Stimulated activated CD4-positive, alpha-beta T cell treated with anti-CD3 and anti-CD28 coated beads, Interleukin-2, amount 100 ng/mL, for 24 hours (primary cell): ENCODE data around the gene OR52K2.
"Not testable (repeated sequence)": the region's sequence is repeated elsewhere in the genome, so short reads cannot be mapped to it uniquely, and the experiment has no call there.

ENCODE experiments used
- DNase-seq, 2 donors: peaks; one replicate each; pipeline ENCODE4 v3.0.0-alpha.2; 2020

Gene OR52K2

DNA sequence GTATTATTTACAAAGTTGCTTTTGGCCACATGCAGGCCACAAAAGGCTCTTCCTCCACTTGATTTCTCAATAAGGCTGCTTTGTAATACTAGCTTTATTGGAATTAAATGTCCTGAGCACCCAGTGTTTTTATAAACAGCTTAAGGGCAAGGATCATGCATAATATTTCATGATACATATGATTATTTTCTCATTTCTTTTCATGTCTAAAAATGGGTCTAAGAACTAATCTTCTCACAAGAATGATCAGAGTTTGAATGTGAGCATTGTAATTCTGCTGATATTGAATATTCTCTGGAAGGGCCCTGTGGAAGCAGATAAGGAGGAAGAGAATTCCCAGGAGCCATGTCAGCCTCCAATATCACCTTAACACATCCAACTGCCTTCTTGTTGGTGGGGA, at the start of gene OR52K2:
OR52K2 (plus strand) TSS at position 301 of the 400 bp plus-strand sequence; CDS start at position 346, 45 bp downstream.
- DNase-seq, result no peak

GRCh38 chr11:4406206-4406605, 42.9 kb upstream of the OR52K2 start:
- DNase-seq, result not testable (repeated sequence)

GRCh38 chr11:4416306-4416705, 32.8 kb upstream of the OR52K2 start:
- no peak for DNase-seq

GRCh38 chr11:4416816-4417215, 32.3 kb upstream of the OR52K2 start:
- no peak for DNase-seq

DNA sequence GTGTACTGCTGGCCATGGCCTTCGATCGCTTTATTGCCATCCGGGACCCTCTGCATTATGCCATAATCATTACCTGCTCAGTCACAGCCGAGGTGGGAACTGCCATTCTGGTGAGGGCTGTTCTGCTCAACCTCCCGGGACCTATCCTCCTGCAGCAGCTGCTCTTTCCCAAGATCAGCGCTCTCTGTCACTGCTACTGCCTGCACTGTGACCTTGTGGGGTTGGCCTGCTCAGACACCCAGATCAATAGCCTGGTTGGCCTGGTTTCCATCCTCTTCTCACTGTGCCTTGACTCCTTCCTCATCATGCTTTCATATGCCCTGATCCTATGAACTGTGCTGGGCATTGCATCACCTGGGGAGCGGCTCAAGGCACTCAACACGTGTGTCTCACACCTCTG, 30.7 kb upstream of the OR52K2 start:
- DNase-seq, result no peak

DNA sequence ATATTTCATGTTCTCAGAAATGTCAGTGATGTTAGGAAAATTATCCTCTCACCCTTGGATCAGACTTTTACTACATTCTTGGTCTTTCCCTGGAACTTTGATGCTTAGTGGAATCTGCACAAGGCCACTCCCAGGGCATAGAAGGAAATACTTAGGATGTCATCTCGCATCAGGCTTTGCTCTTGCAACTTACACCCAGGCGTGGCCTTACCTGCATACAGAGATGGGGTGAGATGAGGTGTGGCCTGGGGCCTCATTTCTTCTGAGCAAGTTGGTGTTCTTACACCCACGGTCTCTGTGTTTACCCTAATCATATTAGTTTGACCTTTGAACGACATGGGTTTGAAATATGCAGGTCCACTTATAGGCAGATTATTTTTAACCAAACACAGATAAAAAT, 19.0 kb upstream of the OR52K2 start:
- DNase-seq, result no peak

DNA sequence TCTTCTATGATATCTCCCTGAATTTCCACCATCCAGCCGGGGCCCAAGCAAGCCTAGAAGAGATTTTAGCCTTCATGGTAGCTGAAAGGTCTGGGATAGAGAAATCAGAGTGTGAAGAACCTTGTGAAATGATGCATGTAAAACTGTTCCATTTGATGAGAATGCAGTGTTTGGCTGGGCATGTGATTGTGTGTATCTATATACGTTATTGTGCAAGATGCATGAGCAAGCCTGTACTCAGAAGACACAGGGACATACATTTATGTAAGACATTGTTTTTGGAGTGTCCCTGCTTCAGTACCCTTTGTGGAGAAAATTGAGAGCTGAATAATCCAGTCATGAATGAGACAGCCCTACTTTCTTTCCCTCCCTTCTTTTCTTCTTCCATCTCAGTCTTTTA, 15.2 kb upstream of the OR52K2 start:
- no peak for DNase-seq

GRCh38 chr11:4436411-4436810, 12.7 kb upstream of the OR52K2 start:
- no peak for DNase-seq

- no peak for DNase-seq
Measured at GRCh38 chr11:4441515-4441914, 7.6 kb upstream of the OR52K2 start.

GRCh38 chr11:4443232-4443891, 5.7 kb upstream of the OR52K2 start:
- DNase-seq, result no peak

DNA sequence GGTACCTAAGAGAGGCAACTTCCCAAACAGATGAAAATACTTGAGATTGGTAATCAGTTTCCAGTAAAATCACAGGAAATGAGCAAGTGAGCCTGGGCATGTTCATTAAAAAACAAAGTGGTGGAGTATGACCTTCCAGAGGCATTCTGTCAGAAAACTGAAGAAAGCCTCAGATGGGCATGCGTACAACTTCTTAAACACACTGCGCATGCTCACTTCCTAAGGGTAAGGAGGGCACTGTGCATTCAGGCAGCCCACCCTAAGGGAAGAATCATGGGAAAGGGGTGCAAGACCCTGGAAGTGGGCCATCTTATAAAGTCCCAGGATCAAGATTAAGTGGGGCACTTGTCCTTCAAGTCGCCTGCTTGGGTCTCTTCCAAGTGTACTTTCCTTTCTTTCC, 4.0 kb downstream of the OR52K2 start:
- DNase-seq, result no peak

DNA sequence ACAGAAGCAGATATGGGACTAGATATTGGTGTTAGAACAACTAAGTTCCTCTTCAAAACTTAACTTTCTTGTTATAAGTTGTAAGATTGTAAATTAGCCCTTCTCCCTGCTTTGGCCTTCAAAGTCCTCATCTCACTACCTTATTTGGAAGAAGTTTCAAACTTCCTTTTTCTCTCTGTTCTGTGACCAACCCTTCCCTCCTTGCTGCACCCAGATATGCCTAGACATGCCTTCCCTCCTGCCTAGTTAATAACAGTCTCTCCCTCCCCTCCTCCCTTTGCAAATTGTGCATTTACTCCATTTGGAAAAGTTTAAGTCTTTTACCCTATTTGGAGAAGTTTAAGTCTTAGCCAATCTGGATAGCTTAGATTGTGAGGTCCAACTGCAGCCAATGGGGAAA, 4.9 kb downstream of the OR52K2 start:
- no peak for DNase-seq

- DNase-seq, result no peak
Measured at GRCh38 chr11:4455419-4455818, 6.3 kb downstream of the OR52K2 start.

DNA sequence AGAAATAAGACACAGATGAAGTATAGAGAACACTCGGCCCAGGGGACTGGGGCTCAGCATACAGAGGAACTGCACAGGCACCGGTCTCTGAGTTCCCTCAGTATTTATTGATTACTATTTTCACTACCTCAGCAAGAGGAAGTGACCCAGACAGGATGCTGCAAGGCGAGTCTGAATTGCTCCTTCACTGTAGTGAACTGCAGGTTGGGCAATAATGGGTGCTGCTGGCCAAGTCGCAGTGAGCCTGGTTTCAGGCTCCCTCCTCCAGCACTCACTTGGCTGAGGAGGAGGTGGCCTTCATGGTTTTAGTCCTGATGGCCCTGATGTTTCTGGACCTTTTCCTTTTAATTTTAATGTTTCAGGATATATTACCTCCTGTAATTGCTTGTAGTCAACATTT, 10.4 kb downstream of the OR52K2 start:
- DNase-seq, result no peak

DNA sequence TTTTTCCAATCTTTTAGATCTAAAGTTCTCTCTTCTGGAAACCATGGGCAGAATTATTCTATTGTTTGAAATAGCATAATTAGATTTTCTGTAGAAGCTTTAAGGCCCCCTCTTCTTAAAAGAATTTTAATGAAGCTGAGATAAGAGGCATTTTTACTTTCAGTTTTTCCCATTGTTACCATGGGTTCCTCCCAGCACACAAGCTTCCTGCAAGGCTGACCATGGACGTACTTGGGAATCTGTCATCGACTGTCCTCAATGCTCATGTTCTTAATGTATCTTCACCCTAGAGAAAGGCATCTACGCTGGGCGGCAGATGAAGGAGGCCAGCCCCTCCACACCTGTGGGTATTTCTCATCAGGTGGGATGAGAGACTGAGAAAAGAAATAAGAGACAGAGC, 11.1 kb downstream of the OR52K2 start:
- DNase-seq, result no peak

DNA sequence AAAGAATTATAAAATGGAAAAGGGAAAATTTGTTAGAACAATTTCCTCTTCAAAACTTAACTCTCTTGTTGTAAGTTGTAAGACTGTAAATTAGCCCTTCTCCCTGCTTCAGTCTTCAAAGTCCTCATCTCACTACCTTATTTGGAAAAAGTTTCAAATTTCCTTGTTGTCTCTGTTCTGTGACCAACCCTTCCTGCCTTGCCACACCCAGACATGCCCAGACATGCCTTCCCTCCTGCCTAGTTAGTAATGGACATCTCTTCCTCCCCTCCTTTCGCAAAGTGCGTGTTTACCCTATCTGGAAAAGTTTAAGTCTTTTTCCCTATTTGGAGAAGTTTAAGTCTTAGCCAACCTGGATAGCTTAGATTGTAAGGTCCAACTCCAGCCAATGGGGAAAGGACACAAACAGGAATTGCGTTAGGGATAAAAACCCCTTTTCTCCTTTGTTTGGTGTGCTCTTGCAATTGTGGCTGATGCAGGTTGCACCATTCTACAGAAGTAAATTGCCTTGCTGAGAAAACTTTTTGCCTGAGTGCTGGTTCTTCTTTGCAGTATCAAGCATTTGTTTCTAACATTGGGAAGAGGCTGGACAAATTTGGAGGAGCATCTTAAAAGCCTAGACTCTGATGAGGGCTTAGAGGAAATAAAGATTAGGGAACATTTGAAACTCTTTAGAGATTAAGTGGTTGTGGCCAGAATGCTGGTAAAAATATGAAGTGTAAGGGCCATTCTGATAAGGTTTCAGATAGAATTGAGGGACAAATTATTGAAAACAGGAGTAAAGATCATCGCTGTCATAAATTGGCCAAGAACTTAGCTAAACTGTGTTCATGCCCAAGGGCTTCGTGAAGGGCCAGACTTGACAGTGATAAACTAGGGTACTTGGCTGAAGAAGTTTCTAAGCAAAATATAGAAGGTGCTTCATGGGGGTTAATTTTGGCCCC, 15.4 kb downstream of the OR52K2 start:
- no peak for DNase-seq

- no peak for DNase-seq
Measured at GRCh38 chr11:4465407-4465806, 16.3 kb downstream of the OR52K2 start.

- no peak for DNase-seq
Measured at GRCh38 chr11:4466131-4466870, 17.2 kb downstream of the OR52K2 start.

- no peak for DNase-seq
Measured at GRCh38 chr11:4466871-4467442, 17.9 kb downstream of the OR52K2 start.

GRCh38 chr11:4467811-4468606, 18.9 kb downstream of the OR52K2 start:
- DNase-seq, result no peak

DNA sequence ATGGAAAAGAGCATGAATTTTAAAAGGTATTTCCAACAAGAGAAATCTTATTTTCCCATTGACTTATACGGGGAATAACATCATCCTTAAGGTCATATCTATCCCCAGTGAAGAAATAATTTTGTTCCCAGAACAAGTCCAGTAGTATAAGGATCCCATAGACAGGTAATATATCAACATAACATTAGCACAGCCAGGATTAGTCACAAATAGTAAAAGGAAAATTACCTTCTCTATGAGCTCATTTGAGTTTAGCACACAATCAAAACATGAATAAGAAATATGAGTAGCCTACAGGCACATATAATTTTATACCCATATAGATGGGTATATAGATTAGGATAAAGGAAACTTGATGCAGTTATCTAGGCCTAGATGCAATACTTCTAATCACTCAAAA, 30.5 kb downstream of the OR52K2 start:
- no peak for DNase-seq

DNA sequence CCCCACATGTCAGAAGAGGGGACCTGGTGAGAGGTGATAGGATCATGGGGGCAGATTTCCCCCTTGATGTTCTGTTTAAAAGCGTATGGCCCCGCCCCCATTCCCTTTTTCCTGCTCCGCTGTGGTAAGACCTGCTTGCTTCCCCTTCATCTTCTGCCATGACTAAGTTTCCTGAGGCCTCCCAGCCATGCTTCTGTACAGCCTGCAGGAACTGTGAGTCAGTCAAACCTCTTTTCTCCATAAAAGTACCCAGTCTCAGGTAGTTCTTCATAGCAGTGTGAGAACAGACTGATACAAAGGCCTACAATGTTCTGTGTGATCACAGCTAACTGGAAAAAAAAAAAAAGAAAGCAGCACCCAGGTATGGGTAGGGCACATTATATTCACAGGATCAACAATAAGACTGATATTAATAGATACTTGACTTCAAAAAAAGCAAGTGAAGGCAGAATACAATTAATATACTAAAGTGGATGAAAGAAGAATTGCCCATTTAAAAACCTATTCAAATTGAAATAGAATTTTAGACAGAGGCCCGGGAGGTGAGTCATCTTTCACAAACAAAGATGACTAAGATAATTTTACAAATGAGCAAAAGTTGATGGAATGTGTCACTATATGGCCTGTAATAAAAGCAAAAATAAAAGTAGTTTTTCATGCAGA, 31.6 kb downstream of the OR52K2 start:
- DNase-seq, result peak in 1 of 2 donors; percentile 10
